ENCODE data around the gene MYH11.

The MYH11 gene

DNA sequence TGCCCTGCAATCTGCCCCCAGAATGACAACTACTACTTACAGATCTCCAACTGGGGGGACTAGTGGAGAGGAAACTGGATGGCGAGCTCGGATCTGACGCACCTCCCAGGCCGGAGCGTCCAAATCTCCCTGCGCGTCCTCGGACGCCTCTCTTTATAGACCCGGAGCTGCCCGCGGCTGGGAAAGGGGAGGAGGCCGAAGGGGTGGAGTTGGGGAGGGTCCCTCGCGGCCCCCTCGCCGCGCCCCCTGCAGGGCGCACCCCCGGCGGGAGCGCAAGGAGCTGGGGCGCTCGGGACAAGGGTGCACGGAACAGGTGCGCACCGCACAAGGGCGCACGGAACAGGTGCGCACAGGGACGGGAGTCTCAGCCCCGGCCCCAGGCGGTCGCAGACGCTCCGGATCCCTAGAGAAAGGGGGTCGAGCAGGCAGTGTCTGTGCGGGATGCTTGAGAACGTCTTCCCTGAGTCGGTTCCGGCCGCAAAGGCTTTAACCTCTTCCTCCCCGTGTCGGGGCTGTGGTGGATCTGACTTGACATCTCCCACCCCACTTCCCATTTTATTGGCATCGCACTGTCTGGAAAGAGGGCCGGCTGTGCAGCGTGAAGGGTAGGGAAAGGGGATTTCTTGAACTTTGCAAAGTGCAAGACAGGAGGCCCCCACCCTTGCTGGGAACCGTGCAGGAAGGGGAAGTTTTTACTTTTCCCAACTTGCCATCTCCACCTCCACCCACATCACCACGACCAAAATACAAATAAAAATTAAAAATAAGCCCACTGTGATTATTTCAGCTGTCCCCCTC, at the start of gene MYH11:
Gene MYH11 (minus strand): TSS at position 128 of the 798 bp plus-strand sequence. CDS start 18,776 bp downstream, outside the sequence.
- DNase-seq = no peak
- intact Hi-C loops (cut with DNase I) = no loop called here

GRCh38 chr16:15906439-15906838, 49.6 kb upstream of the MYH11 start:
- DNase-seq = no peak
- intact Hi-C loops (cut with DNase I) = no loop called here

DNA sequence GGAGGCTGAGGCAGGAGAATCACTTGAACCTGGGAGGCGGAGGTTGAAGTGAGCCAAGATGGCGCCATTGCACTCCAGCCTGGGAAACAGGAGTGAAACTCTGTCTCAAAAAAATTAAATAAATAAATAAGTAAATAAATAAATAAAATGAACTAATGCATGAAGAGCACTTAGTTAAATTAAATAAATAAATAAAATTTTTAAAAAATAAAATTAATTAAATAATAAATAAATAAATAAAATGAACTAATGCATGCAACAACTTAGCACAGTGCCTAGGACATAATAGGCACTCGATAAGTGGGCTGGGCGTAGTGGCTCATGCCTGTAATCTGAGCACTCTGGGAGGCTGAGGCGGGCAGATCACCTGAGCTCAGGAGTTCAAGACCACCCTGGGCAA, 47.1 kb upstream of the MYH11 start:
- no peak for DNase-seq
- intact Hi-C loops (cut with DNase I) = no loop called here

DNA sequence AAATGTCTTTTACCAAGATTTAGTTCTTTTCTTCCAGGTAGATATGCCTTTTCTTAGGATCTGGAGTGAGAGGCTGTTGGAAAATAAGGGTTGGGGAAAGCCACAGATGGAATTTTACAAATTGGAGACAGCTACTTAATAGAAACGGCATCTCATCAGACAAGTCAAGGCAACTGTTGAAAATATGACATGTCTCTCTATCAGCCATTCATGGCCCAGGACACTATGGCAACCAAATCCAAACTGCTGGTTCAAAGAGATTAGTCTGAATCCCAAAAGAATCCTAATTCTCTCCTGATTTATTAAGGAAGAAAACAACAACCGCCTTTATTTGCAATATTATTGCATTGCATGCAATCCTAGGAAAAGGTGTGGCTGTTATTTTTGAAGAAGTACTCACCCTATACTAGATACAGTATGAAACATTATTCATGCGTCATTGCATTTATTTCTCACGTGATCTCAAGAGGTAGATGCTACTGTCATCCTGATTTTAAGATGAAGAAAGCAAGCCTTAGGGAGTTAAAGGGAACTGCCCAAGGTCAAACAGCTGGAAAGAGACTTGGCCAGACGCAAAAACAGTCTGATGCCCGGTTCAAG, 44.2 kb upstream of the MYH11 start:
- intact Hi-C loops (cut with DNase I) = no loop called here
- DNase-seq = no peak

DNA sequence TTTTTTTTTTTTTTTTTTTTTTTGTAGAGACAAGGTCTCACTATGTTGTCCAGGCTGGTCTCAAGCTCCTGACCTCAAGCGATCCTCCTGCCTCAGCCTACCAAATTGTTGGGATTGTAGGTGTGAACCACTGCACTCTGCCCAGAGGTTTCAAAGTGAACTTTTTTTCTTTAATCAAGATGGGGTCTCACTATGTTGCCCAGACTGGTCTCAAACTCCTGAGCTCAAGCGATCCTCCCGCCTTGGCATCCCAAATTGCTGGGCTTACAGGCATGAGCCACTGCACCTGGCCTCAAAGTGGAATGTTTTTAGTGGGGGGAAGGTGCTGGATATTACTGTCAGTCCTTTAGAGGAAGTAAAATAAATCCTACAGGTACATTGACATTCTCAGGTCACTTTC, 43.5 kb upstream of the MYH11 start:
- DNase-seq = no peak
- intact Hi-C loops (cut with DNase I) = no loop called here

DNA sequence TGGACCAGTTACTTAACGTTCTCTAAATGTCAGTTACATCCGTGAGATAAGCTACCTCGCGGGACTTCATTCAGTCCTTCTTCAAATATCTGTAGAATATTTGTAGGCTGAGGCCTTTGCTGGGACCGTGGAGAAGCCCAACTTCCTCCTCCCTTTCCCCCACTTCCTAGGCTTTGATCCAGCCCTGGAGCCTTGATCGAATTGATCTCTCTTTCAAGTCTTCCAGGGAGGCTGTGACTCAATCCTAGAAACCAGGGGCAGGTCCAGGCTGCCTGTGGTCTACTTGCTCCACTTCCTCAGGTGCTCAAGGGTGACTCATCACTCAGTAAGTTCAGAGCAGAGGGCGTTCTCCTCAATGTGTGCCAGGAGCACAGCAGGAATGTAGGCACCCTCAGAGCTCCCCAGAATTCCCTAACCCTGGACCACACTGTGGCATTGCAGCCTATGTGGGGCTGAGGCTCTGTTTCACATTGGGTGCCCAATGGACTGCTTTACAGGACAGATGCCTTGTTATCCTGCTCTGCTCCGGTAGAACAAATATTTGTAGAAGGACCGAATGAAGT, 42.8 kb upstream of the MYH11 start:
- intact Hi-C loops (cut with DNase I) = no loop called here
- DNase-seq = peak in 2 of 42 donors; percentile 21 to 43

DNA sequence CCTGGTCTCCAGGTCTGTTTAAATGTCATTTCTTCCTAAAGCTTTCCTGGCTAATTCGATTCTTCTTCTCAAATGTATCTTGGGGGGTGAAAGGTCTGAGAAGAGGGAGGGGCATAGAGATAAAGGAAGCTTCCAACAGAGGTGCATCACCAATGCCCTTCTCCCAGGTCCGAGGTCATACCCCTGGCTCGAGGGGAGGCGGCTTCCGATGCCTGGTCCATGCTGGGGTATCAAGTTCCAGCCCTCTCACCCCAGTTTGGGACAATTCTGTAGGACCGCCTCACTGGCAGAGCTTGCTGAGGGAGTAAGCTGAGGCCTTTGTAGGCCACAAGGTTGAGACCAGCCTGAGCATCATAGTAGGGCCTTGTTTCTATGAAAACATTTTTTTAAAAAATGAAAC, 41.8 kb upstream of the MYH11 start:
- intact Hi-C loops (cut with DNase I) = no loop called here
- DNase-seq = peak in 1 of 42 donors; percentile 19

DNA sequence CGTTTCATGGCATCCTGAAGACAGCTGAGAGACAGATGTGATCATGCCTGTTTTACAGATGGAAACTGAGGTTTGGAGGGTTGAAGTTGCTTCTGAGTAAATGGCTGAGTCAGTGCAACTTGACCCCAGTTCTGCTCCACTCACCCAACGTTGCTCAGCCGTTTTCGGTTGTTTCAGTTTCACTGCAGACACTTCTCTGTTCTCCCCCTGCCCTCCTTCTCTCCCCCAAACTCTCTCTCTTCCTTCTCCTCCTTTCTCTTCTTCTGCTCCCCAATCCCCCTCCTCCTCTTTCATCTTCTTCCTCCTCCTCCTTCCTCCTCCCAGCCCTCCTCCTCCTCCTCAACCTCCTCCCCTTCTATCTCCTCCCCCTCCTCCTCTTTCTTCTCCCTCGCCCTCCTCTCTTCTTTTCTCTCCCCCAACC, 41.0 kb upstream of the MYH11 start:
- peak in 1 of 42 donors; percentile 2 for DNase-seq
- intact Hi-C loops (cut with DNase I) = no loop called here

- intact Hi-C loops (cut with DNase I) = no loop called here
- DNase-seq = no peak
These were observed 40.4 kb upstream of the MYH11 start for GRCh38 chr16:15897121-15897780.

- peak in 1 of 42 donors; percentile 6 for DNase-seq
- intact Hi-C loops (cut with DNase I) = no loop called here
These were observed 37.9 kb upstream of the MYH11 start for GRCh38 chr16:15894571-15895374.

GRCh38 chr16:15891508-15891907, 34.7 kb upstream of the MYH11 start:
- intact Hi-C loops (cut with DNase I) = no loop called here

GRCh38 chr16:15888072-15888976, 31.5 kb upstream of the MYH11 start, which contains the start of gene CEP20:
CEP20 (minus strand) TSS chr16:15888603; CDS start chr16:15888585, 18 bp downstream.
- DNase-seq = peak; percentile 97 to 100 (median 99)
- intact Hi-C loops (cut with DNase I) = no loop called here

More at GRCh38 chr16:15891508-15891907, 34.7 kb upstream of the MYH11 start:
- no peak for DNase-seq

DNA sequence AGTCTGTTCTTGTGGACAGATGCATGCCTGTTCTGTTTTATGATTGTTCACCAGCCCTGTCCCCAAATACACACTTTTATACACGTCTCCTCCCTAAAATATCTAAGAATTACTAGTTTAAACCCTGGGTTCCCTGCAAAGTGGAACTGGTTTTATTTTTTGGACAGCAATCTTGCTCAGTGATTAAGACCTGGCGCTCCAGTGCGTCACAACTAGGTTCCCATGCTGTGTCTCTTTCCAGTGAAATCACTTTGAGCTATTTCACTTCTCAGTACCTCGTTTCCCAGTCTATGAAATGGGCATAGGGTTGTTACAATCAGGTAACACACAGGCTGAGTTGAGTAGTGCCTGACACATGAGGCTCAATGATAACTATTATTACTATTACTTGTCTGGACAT, 30.5 kb upstream of the MYH11 start:
- intact Hi-C loops (cut with DNase I) = no loop called here
- DNase-seq = no peak

- DNase-seq = no peak
- intact Hi-C loops (cut with DNase I) = no loop called here
These were observed 29.2 kb upstream of the MYH11 start for GRCh38 chr16:15886078-15886477.

DNA sequence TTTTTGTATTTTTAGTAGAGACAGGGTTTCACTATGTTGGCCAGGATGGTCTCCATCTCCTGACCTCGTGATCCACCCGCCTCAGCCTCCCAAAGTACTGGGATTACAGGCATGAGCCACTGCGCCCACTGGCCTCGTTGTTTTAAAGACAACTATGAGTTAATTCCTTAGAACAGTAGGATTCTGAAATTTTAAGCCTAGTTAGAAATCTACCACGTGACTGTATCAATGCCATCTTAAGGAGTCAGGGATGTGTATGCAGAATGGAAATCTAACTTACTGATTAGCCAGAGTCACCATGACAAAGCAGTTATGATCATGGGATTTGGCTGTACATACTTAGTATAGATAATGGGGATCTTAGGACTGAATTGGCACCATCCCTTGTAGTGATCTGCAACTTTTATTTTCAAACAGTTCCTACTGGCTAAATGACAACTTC, 28.8 kb upstream of the MYH11 start:
- intact Hi-C loops (cut with DNase I) = no loop called here
- no peak for DNase-seq

- intact Hi-C loops (cut with DNase I) = no loop called here
These were observed 25.7 kb upstream of the MYH11 start for GRCh38 chr16:15882563-15882962.

DNA sequence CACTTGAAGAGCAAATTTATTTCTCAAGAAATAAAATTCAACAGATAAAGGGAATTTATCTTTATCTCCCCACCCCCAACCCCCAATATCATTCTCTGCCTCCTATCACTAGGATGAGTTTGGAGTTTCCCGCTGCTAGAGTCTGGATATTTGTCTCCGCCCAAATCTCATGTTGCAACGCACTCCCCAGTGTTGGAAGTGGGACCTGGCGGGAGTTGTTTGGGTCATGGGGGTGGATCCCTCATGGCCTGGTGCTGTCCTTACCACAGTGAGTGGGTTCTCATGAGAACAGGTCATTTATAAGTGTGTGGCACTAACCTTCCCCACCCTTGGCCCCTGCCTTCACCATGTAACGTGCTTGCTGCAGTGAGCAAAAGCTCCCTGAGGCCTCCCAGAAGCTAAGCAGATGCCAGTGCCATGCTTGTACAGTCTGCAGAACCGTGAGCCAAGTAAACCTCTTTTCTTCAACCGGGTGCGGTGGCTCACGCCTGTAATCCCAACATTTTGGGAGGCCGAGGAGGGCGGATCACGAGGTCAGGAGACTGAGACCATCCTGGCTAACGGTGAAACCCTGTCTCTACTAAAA, 25.1 kb upstream of the MYH11 start:
- intact Hi-C loops (cut with DNase I) = no loop called here
- no peak for DNase-seq

More at GRCh38 chr16:15882563-15882962, 25.7 kb upstream of the MYH11 start:
- no peak for DNase-seq

All from head of caudate nucleus (tissue), 42 donors.